Ureter (tissue), 1 donor: ENCODE measurements around the gene ISLR2. TPM values are rescaled to one million over a fixed set of nuclear protein-coding genes. Genes with fewer than 3 reads are reported as not detected.
"Not testable (repeated sequence)": the region's sequence is repeated elsewhere in the genome, so short reads cannot be mapped to it uniquely, and the experiment has no call there.

Experiments used
- DNase-seq: peaks from one replicate; pipeline ENCODE4 v3.0.0-alpha.2; 2020; ENCODE audit warnings: low spot score
- total RNA-seq: library from RNA; stranded (reverse); gene quantifications from one replicate; pipeline ENCODE4 v1.2.4, GENCODE V29; 2023
- donor health status: DM: yes; HTN: yes; CAD: no.

The ISLR2 gene, protein sequence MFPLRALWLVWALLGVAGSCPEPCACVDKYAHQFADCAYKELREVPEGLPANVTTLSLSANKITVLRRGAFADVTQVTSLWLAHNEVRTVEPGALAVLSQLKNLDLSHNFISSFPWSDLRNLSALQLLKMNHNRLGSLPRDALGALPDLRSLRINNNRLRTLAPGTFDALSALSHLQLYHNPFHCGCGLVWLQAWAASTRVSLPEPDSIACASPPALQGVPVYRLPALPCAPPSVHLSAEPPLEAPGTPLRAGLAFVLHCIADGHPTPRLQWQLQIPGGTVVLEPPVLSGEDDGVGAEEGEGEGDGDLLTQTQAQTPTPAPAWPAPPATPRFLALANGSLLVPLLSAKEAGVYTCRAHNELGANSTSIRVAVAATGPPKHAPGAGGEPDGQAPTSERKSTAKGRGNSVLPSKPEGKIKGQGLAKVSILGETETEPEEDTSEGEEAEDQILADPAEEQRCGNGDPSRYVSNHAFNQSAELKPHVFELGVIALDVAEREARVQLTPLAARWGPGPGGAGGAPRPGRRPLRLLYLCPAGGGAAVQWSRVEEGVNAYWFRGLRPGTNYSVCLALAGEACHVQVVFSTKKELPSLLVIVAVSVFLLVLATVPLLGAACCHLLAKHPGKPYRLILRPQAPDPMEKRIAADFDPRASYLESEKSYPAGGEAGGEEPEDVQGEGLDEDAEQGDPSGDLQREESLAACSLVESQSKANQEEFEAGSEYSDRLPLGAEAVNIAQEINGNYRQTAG
- total RNA-seq, result 0.21 TPM

DNA sequence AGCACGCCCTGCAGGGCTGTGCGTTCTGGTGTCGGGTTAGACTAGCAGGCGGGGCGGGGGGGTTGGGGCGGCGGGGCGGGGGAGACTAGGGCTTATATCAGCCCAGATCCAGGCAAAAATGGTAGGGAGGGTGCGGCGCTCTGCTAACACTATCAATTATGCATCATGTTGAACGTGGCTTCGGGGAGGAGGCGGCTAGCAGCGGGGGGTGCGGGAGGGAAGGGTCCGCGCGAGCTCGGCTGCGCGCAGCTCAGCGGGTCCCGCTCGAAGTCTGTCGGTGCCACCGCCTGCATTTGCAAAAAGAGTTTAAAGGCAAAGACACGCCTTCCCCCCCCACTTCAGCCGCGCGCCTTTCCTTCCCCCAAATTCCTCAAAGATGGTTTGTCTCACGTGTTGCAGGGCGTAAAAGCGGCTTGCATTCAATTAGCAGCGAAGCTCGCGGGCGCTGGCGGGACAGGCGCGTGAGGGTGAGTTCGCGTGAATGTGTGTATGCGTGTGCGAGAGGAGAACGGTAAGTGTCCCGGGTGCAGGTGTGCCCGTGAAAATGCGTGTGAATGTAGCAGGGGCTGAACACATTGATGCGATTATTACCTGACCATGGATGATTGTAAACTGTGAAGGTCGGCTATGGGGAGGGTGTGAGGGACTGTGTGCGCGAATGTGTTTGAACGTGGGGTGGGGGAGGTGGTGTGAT, at the start of gene ISLR2:
TSS of gene ISLR2 (plus strand) at position 432 of the 694 bp plus-strand sequence. CDS start 2,169 bp downstream, outside the sequence.
- DNase-seq, result no peak

DNA sequence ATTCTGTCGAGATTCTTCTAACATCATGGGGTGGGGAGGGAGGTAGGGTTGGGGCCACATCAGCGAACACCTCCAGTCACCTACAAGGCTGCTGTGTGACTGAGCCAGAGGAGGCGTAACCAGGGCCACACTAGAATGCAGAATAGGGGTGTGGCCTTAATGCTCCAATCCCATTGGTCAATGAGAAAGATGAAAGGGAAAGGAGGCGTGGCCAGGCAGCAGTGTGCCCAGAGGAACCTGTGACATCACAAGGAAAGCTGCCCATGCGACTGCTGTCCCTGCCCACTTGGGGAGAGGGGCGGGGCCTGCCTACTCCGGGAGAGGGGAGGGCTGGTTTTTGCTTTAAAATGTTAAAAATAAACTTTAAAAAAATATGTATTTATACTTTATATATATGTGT, 47.9 kb upstream of the ISLR2 start, which contains the start of gene GOLGA6A:
TSS of gene GOLGA6A (minus strand) at position 101 of the 400 bp plus-strand sequence. CDS start at position 60, 41 bp downstream.
- not testable (repeated sequence) for DNase-seq

DNA sequence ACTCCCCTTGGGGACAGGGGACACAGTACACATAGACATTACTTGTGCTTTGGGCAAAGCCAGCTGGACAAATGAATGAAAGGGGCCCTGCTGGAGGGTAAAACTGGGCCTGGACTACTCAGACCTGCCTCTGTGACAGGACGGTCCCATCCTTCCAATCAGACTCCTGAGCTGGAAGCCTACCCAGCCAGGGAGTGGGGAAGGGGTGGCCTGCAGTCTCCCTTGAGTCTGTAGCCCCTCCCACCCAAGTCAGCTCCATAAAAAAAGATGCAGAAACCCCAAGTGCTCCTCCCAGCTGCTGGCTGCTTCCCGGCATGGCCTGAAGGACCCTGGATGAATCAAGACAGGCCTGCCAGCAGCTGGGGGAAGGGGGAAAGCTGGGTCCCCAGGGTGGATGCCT, 35.8 kb upstream of the ISLR2 start:
- DNase-seq, result not testable (repeated sequence)

DNA sequence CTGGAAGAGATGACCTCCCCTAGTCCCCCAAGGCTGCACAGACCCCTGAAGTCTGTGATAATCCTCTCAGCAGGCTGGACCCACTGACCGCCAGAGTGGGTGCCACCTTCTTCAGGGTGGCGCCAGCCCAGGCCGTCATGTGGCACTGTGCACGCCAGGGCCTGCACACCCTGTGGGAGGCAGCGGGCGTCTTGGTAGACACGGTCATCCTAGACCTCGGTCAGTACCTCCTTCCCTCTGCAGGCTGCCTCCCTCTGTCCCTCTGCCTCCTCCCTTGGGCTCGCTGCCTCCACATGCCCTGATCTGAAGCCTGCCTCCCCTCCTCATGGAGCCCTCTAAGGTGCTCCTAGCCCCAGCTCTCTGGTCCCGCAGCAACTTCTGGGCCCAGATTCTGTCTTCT, 34.8 kb upstream of the ISLR2 start:
- not testable (repeated sequence) for DNase-seq

DNA sequence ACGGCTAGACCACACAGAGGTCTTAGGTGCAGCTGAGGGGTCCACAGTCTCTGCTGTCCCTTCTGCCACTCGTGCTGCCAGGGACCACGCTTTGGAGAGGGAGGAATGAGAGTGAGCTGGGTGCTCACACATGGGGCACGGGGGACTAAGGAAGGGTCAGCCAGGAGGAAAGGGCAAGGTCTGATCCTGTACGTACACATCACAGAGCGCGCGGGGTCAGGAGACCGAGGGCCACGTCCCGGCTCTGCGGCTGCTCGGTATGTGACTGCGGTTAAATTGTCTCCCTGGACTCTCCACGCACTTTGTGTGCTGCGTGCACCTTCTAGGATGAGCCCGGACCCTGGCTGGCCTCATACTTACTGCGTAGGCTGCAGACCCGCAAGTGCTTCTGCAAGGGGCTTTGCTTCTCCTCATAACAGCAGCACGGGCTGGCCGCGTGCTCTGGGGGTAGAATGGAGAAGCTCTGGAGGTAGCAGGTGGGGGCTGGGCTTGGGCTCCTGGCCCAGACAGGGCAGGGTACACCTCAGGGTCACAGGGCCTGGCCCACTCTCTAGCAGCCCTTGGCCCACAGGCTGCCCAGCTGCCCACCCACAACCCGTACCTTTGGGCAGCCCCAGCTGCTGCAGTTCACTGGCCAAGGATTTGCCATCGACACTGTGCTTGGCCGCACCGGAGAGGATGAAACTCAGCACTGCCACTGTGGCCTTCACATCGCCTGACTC, 33.5 kb upstream of the ISLR2 start:
- not testable (repeated sequence) for DNase-seq

DNA sequence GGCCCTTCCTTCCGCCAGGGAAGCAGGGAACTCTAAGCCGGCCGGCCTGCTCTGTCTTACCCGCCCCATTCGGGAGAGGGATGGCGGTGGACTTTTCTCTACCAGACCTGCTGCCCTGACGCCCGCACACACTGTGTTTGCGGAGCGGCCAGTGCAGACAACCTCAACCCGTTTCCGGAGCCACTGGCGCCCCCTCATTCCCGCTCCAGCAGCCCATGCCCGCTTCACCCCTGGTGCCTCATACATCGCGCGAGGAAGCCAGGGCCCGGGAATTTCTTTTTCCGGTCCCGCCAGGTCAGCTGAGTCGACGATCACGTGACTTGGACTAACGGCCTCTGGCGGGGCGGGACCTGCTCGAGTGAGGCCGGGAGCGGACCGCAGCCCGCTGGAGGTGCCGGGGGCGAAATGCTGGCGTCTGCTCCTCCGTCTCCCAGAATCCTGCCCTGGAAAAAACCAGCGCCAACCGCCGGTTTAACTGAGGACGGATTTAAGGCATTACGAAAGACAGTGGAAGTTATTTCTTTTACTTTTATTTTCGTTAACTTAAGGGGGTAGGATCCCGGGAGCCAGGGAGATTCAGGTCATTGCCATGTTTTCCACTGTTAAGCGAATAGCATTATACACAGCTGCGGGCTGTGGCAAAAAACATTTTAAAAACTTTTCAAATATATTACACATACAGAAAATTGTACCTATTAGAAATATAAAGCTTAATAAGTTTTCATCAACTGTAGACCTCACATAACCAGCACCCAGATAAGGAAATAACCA, 30.2 kb upstream of the ISLR2 start:
- DNase-seq, result peak; percentile 93

DNA sequence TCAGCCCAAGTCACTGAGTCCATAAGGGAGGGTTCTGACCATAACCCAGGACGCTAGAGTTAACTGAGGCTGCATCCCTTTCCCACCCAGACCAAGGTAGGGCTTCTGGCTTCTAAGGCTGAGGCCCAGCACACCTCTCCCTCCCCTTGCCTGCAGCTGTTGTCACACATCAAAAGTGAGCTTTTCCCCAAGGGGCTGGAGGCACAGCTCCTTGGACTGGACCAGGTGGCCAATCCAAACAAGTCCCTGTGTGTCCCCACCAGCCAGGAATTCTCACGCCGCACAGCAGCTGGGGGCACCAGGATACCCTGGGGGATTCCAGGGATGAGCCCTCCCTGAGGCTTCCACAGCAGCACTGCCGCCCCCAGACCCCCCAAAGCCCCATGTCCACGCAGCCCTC, 22.3 kb upstream of the ISLR2 start:
- DNase-seq, result peak; percentile 38

DNA sequence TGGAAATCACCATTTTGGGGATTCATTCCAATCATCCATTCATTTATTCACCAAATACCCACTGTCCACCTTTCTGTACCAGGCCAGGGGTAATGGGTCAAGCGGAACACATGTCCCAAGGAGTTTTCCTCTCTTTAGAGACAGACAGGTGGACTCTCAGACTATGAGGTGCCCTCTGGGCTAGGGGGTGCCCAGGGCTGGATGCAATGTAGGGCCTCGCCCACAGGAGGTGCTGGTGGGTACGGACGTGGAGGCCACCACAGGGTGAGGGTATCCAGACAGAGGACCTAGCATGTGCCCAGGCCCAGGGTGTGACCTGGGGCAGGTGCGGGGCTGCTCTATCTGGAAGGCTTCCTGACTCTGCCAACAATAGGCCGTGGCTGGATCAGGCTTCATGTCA, 21.8 kb upstream of the ISLR2 start:
- DNase-seq, result peak; percentile 36

DNA sequence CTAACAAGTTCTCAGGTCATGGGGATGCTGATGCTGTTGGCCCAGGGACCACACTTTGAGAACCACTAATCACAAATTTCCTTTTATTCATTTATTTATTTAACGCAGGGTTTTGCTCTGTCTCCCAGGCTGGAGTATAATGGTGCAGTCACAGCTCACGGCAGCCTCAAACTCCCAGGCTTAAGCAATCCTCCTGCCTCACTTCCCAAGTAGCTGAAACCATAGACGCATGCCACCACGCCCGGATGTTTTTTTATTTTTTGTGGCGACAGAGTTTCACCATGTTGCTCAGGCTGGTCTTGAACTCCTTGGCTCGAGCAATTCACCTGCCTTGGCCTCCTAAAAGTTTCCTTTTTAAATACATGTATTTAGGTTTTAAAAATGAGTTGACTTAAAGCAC, 20.7 kb upstream of the ISLR2 start:
- no peak for DNase-seq

DNA sequence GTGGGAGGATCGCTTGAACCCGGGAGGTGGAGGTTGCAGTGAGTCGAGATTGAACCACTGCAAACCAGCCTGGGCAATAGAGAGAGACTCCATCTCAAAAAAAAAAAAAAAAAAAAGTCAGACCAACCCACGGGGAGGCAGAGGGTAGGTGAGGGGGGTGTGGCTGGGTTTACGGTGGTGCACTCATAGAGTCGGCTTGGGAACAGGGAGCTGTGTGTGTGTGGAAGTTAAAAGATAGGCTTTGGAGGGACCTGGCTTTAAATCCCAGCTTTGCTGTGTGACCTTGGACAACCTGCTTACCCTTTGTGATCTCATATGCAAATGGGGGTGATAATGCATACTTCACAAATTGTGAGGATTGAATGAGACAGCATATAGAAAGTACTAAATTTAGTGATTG, 10.0 kb upstream of the ISLR2 start:
- DNase-seq, result no peak

DNA sequence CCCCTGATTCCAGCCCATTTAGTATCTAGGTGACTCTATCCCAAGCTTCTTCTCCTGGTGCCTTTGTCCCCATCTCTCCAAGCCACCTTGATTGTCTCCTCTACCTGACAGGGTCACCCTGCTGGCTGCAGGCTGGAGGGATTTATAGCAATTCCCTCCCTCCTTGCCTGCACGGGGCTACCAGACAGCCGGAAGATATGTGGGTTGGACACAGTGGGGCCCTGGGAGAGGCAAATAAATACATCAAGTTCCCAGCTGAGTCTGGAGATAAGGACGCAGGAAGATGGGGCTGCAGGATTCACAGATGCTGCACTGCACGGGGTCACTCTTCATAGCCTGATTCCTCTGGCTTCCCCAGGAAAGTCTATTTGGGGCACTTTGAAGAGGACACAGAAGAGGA, 9.3 kb upstream of the ISLR2 start:
- no peak for DNase-seq

DNA sequence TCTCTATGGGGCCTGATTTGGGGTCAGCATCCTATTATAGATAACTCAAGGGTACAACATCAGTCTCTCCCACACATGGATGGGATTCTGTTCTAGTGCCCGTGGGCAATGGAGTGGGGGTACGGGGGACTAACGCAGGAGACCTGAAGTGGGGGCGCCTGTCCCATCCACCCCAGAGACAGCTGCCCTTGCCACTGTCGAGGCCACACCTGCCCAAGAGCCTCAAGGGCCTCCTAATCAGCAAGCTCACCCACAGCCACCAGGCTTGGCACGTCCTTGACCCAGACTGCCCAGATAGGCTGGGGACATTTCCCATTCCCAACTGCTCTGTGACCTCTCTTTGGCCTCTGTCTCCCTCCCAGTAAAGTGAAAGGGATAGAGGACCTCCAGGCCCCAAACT, 8.5 kb upstream of the ISLR2 start:
- no peak for DNase-seq

DNA sequence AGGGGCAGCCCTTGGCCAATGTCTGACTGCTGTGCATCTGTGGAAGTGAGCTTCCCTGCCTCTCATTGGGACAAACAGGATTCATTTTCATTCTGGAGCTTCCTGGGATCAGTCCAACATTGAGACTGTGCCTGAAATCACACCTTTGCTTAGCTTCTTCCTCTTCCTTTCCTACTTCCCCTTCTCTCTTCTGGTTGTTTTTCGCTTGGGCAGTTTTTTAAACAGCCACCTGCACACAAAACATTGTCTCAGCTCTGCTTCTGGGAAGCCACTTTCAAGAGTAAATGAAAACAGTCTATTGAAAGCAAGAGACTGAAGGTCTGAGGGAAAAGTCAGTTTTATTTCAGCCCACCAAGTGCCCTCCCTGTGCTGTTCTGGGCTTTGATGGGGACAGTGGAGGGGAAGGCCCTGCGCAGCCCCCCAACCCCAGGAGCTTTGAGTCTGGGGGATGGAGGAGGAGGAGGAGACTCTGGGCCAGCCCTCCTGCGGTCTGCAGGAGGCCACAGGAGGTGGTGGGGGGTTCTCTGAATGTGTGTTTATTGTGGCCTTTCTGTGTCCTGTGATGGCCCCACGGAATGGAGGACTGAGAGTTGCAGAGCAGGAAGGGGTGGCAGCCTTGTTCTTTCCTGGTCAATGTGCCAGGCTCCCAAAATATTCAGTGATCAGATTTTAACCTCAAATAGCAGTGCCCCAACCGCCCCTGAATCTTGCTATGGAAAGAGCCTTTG, 7.8 kb upstream of the ISLR2 start:
- no peak for DNase-seq

DNA sequence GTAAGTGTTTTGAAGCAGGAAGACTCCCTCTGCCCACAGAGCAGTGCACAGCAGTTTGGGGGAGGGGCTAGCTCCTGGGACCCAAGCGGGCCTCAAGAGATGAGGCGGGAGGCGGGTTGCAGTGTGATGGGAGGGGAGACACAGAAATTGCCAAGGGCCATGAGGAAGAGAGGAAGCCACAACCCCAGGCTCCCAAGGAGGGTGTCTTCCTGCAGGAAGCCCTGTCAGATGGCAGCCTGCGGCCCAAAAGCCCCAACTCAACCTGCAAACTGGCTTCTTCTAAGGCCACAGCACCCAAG, 7.3 kb upstream of the ISLR2 start:
- no peak for DNase-seq

DNA sequence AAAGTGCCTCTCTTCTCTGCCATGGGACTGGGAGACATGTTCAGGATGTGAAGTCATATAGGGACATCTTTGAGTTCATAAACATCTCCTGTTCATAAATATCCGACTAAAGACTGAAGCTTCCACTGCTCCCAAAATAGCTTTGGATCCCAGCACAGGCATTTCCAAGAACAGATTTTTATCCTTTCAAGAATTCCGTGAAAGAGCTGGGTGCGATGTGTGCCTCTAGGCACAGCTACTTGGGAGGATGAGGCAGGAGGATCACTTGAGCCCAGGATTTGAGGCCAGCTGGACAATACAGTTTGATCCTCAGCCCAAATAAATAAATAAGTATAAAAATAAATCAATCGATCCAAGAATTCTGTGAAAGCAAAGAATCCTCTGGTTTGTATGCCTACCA, 6.7 kb upstream of the ISLR2 start:
- no peak for DNase-seq

DNA sequence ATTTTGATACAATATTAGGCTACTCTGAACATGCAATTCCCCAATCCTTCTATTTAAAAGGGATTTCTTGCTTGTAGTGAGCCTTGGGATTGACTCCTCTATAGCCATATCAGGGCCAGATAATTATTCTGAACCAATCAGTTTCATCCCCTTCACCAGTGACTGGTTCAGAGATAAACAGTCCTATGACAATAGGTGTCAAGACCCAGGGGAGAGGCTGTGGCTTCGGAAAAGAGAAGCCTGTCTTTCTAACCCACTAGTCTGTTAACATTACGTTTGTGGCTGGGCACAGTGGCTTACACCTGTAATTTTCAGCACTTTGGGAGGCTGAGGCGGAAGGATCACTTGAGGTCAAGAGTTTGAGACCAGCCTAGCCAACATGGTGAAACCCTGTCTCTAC, 6.2 kb upstream of the ISLR2 start:
- no peak for DNase-seq

DNA sequence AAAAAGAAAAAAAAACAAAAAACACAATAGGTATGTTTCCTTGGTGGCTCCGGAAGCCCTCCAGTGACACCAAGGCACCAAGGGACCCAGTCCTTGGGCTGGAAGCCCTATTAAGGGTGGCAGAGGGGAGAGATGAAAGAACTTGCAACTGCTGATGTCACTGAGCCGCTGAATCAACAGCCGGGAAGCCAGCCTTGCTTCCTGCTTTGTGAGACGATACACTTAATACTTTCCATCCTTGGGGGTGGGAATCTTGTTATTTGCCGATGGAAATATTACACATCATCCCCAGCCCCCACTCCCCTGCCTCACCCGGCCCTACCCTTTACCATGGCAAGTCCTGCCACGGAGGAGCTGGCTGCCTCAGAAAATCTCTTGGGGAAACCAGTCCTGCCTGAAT, 5.6 kb upstream of the ISLR2 start:
- DNase-seq, result no peak

DNA sequence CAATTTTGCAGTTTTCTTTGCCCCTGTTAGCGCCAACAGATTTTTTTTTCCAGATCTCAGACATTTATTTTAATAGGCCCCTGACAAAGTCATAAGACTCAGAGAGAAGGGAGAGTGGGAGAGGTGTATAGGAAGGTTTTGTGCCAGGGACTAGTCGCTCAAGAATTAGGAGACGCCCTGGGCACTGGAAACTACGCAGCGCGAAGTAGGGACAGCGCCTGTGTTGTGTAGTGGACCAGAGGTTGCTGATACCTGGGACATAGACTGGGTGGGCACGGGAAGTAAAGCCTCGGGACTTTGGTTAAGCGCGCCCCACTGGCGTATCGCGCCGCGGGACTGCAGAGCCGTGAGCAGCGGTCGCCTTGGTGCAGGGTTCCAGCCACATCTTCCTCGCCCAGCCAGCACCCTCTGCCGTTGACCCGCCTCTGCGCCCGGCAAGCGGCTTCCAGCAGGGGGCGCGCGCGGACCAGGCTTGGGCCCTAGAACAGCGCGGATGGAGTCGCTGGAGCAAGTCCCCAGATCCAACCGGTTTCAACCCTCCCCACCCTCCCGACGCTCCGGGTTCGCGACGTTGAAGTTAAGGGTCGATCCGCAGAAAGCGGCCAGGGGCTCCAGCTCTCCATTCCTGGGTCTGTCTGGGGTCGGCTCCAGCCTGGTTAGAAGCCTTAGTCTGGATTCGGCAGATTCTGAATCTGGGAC, 3.0 kb upstream of the ISLR2 start:
- DNase-seq, result peak; percentile 89

DNA sequence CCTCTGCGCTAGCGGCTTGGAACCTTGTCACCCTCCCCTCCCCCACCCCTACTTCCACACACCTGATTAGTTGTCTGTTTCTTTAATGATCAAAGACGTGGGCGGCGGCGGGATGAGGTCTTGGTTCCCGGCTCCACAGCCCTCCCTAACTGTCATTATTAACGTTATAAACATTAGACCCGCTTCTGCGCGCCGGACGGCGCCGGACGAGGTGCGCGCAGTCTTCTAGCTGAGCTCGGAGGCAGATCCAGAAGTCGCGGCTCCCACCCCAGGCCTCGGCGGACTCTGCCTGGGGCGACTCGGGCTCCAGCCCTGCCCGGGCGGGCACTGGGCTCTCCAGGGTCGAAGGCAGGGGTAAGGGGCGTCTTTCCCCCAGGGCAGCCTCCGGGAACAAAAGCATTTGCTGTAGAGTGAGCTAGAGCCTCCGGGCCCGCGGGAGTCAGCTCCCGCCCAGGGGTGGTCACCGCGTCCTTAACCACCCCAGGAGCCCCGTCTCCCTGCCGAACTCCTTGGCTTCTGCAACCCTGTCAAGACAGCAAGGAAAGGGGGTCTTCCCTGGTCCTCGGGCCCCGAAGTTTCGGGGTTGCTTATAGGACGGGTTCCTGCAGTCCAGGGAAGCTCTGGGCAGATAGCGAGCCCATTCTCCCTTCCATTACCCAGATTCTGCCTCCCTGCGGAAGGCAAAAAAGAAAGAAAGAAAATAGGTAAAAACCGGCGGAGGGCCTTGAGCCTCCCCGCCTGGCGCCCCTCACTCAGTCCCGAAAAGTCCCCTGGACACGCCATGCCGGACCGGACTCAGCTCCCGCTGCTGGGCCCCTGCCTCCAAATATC, 2.2 kb upstream of the ISLR2 start:
- DNase-seq, result no peak
